Stimulated activated CD4-positive, alpha-beta T cell treated with anti-CD3 and anti-CD28 coated beads, Interleukin-4, amount 100 ng/mL, for 24 hours (primary cell): Measurements from ENCODE around the gene RNF213.
A peak's percentile ranks its signal among the peaks of the same experiment; 100 is the strongest.
"Not testable (repeated sequence)": the region's sequence is repeated elsewhere in the genome, so short reads cannot be mapped to it uniquely, and the experiment has no call there.

Experiments
- DNase-seq: peaks from one replicate; pipeline ENCODE4 v3.0.0-alpha.2; 2020

Gene RNF213

DNA sequence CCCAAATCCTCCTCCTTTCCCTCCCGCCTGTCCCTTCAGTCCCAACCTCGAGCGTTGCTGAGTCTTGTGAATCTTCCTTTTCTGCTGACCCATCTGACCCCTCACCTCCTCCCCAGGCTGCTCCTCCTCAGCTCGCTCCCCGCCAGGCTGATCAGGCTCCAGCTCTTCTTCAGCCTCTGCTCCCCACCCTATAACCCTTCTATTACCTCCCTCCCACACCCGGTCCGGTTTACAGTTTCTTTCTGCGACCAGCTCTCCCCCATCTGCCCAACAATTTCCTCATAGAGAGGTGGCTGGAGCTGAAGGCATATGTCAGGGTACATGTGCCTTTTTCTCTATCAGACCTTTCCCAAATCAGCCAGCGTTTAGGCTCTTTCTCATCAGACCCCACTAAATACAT lies 140.4 kb downstream of the RNF213 start:
- DNase-seq = not testable (repeated sequence)

DNA sequence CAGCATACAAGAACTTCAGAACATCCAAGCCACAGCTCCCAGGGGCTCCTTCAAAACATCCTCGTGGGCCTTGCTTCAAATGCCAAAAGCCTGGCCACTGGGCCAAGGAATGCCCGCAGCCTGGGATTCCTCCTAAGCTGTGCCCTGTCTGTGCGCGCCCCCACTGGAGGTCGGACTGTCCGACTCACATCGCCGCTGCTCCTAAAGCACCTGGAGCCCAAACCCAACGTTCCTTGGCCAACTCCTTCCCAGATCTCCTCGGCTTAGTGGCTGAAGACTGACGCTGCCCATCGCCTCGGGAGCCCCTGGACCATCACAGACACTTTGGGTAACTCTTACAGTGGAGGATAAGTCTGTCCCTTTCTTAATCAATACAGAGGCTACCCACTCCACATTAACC lies 141.4 kb downstream of the RNF213 start:
- DNase-seq = not testable (repeated sequence)

DNA sequence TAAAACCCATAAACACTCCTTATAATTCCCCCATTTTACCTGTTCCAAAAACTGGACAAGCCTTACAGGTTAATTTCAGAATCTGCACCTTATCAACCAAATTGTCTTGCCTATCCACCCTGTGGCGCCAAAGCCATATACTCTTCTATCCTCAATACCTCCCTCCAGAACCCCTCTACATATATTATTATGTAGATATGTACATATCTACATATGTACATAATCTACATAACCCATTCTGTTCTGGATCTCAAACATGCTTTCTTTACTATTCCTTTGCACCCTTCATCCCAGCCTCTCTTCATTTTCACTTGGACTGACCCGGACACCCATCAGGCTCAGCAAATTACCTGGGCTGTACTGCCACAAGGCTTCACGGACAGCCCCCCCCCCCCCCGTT lies 142.3 kb downstream of the RNF213 start:
- DNase-seq = no peak

DNA sequence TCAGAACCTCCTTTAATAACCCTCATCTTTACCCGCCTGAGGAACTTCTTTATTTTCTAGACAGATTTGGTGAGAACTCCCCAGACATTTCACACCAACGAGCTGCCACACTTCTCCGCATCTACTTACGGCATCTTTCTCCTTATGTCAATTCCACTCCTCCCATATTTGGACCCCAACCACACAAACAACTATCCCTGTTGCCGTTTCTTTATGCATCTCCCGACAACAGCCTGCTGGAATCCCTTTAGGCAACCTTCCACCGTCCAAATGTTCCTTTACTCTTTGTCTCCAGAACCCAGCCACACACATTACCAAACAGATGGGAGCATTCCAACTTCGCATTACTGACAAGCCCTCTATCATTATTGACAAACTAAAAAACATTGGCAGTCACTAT lies 145.5 kb downstream of the RNF213 start:
- no peak for DNase-seq

DNA sequence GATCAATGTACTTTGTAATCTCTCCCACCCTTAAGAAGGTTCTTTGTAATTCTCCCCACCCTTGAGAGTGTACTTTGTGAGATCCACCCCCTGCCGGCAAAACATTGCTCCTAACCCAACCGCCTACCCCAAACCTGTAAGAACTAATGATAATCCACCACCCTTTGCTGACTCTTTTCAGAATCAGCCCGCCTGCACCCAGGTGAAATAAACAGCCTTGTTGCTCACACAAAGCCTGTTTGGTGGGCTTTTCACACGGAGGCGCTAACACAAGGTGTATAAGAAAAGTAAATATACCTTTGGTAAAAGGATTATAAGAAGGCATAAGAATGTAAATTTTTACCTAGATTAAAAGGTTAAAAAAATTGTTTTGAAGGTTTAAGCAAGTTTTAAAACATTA lies 147.3 kb downstream of the RNF213 start:
- DNase-seq = not testable (repeated sequence)

DNA sequence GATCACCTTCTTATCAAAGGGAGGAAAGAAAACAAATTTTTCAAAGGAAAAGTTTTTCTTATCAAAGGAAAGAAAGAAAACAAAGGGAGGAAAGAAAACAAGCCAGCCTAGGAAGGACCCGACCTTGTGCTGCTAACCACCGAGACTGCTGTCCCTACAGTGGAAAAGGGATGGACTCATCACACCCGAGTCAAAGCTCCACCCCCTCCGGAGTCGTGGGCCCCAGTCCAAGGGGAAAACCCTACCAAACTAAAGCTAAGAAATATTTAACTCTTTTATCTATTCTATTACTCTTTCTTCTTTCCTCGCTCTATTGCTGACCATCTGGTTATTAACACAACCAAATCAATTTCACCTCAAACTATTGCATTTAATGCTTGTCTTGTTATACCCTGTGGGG lies 148.2 kb downstream of the RNF213 start:
- DNase-seq = no peak

DNA sequence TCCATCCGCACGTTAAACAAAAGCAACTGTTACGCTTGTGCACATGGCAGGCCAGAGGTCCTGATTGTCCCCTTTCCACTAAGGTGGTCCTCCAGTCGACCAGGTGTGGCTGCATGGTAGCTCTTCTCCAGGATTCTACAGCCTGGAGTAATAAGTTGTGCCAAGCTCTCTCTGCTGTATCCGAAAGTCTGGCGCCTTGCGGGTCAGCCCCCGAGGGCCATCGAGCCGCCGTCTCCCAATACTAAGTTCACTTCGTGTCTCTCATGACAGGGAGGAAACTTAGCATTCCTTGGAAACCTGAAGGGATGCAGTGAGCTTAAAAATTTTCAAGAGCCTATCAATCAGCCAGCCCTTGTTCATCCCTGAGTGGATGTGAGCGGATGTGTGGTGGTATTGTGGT lies 149.0 kb downstream of the RNF213 start:
- no peak for DNase-seq

DNA sequence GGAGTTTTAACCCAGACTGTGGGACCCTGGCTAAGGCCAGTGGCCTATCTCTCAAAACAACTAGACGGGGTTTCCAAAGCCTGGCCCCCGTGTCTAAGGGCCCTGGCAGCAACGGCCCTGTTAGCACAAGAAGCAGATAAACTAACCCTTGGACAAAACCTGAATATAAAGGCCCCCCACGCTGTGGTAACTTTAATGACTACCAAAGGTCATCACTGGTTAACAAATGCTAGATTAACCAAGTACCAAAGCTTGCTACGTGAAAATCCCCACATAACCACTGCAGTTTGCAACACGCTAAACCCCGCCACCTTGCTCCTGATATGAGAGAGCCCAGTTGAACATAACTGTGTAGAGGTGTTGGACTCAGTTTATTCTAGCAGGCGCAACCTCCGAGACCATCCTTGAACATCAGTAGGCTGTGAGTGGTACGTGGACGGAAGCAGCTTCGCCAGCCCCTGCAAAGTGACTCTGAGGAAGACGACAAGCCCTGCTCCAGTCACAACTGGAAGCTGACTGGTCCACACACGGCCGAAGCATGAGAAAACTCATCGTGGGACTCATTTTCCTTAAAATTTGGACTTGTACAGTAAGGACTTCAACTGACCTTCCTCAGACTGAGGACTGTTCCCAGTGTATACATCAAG lies 149.9 kb downstream of the RNF213 start:
- DNase-seq = not testable (repeated sequence)

DNA sequence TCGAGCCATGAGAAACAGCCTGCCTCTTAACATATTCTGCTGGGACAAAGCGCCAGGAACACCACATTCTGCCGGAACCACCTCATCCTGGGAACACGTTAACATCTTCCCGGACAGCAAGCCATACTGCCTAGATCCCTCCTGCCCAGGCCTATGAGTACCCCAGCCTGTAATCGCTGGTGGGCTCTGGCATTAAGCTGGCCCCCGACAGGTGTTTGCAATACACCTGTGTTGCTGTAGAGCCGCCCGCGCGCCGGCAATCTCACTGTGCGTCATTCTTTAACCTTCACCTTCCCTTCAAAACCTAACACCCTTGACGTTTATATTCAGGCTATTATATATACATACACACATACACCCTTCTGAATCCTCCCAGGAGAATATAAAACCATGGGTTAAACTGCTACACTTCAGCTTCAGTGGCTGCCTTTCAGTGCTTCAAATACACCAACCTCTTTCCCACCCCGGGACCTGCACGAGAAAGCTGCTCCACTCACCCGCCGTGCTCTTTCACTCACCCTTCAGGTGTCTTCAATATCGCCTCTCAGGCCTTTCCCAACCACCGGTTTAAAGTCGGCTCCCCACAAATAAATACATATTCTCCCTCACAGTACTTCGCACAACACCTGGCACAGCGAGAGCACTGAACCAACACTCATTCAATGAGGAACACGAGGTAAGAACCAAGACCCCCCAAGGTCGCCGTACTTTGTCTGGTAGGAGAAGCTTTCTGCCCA lies 153.3 kb downstream of the RNF213 start:
- no peak for DNase-seq

DNA sequence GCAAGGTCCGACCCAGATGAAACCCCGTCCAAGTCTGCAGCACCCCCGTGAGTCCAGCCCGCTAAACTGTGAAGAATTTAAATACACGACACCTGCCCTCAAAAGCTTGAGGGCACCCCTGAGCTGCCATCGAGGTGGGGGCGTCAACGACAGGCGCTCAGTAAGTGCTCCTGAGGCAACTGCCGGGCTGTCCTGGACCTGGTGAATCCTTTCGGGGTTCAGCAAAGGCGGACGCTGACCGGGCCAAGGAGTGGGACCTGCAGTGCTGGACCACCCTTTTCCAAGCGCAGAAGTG lies 153.8 kb downstream of the RNF213 start:
- DNase-seq = no peak

DNA sequence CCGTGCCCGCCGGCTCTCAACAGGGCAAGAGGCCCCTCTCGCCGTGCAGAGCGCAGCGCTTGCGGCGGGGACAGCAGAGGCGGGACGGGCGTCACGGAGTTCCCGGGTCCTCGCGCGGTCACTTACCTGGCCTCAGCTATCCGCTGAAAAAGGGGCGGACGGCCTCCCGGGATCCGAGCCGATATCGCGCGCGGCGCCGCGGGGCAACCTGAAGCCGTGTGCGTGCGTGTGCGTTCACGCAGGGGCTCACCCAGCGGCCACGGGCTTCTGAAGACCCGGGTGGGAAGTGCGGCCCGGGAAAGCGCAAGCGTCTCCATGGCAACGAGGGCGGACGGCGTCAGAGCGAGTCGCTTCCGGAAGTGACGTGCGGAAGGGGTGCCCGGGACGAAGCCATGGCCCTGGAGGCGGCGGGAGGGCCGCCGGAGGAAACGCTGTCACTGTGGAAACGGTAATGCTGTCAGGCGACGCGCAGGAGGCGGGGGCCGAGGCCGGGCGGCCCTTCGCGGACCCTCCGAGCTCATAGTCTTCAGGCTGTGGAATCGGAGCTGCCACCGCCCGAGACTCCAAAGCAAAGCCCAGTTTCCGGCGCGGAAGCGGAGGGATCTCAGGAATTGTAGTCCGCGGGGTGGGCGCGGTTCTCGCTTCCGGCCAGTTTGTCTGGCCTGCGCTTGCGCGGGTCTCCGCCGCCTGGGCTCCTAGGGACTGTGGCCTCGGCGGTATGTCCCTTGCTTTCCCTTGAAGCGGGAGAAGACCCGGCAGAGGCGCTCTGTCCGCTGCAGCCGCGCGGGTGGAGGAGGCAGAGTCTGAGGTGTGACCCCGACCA lies 154.4 kb downstream of the RNF213 start, which contains the start of gene ENDOV:
Gene ENDOV (plus strand): TSS at position 365 of the 823 bp plus-strand sequence. CDS start 28 bp downstream, at position 393.
- DNase-seq = peak; percentile 94

DNA sequence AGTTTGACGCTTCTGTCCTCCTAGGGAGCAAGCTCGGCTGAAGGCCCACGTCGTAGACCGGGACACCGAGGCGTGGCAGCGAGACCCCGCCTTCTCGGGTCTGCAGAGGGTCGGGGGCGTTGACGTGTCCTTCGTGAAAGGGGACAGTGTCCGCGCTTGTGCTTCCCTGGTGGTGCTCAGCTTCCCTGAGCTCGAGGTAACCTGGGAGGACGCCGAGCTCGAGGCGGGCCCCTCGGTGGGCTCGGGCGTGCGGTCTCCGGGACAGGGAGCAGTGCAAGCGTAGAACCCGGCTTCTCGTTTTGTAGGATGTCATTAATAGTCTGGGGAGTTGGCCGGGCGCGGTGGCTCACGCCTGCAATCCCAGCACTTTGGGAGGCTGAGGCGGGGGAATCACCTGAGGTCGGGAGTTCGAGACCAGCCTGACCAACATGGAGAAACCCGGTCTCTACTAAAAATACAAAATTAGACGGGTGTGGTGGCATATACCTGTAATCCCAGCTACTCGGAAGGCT lies 155.0 kb downstream of the RNF213 start:
- DNase-seq = no peak

DNA sequence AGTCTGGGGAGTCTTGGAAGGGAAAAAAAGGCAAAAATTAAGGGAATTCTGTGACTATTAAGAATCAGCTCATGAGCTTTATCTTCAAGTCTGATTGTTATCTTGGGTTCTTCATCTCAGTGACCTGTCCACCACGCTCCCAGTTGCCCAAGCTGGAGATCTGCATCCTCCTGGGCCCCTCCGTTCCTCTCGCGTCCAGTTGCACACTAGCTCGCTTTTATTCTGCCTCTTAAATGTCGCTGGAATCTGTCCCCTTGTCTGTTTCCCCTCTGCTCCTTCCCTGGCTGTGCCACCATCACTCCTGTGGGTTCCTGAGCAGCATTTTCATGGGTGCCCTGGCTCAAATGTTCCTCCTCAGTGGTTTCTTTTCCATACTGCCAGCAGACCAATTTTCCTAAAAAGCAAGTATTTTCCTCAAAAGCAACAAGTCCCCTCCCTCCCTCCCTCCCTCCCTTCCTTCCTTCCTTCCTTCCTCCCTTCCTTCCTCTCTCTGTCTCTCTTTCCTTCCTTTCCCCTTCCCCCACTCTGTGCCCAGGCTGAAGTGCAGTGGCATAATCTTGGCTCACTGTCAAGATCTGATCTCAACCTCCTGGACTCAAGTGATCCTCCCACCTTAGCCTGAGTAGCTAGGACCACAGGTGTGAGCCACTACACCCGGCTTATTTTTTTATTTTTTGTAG lies 155.7 kb downstream of the RNF213 start:
- DNase-seq = no peak

DNA sequence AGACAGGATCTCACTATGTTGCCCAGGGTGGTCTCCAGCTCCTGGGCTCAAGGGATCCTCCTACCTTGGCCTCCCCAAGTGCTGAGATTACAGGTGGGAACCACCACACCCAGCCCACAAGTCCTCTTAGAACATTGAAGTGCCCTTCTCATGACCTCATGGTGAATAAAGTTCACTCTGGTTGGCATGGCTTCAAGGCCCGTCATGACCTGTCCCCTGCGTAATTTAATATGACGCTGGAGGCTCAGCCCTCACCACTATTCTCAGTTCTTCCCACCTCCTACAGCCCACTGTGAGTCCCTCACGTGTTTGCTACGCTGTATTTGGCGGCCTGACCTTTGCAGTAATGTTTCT lies 156.3 kb downstream of the RNF213 start:
- DNase-seq = no peak

DNA sequence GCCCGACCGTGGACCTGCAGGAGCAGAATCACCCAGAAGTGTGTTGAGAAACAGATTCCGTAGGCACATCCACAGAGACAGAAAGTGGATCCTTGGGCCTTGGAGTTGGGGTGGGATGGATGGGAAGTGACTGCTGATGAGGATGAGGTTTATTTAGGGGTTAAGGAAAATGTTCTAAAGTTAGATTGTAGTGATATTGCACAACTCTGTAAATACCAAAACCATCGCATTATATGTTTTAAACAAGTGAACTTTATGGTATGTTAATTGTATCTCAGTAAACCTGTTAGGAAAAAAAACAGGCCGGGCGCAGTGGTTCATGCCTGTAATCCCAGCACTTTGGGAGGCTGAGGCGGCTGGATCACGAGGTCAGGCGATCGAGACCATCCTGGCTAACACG lies 157.9 kb downstream of the RNF213 start:
- no peak for DNase-seq

DNA sequence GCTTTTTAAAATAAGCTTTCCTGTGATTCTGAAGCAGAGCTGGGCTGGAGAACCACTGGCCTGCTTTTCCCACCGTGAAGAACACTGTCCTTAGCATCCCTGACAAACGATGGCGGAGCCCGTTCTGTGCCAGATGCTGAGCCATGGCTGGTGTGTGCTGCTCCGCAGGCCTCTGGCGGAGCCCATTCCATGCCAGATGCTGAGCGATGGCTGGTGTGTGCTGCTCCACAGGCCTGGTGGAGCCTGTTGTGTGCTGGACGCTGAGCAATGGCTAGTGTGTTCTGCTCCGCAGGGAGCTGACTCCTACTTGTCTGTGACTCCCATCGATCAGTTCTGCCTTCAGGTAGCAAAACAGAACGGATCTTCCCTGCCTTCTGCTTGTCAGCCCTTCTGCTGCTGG lies 158.6 kb downstream of the RNF213 start:
- no peak for DNase-seq

DNA sequence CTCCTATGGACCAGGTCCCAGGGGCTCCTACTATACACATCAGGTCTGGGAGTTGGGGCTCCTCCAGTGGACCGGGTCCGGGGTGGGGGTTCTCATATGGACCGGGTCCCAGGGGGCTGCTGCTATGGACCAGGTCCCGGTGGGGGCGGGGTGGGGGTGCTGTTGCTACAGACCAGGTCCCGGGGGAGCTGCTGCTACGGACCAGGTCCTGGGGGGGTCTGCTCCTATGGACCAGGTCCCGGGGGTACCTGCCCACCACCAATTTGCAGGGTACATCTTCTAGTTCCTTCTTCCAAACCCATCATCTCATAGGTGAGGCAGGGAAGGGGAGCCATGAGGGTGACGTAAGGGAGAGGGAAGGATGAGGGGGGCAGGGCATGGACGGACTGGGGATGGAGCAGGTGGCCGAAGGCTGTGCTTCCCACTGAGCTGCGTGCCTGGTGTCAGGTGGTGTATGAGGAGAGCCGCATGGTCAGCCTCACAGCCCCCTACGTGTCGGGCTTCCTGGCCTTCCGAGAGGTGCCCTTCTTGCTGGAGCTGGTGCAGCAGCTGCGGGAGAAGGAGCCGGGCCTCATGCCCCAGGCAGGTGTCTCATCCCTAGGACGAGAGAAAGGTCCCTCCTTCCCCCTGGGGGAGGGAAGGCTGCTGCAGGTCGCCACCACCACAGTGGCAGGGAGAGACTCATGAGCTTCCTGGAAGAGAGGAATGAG lies 160.9 kb downstream of the RNF213 start:
- DNase-seq = no peak

DNA sequence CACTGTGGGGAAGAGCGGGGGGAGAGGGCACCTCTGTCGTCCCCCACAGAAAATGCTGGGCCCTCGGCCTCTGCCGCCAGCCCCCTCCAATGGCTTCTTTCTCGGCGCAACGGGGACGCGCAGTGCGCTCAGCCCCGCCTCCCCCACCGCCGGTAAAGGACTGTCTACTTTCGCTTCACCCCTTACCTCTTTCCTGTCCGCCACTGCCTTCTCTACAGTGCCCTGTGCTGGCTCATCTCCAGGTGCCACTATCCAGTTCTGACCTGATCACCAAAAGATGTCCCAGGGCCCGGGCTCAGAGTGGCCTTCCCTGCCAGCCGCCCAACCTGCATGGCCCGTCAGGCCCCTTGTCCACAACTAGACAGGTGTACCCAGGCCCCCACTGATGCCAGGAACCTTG lies 161.6 kb downstream of the RNF213 start:
- no peak for DNase-seq

DNA sequence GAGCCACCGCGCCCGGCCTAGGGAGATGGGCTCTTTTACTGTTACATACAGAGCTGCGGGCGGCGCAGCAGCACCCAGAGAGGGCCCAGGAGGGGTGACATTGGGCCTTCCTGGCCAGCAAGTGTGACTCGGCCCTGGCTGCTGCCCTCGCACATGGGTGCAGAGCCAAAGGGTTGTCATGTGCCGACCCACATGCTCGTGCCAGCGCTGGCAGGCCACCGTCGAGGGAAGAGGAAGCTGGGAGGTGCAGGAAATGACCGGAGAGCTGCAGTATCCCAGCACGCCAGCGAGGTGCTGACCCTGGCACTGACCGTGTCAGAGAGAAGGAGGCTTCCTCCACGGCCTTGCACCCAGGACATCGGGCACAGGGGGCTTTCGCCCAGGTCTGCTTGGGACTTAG lies 162.3 kb downstream of the RNF213 start:
- DNase-seq = no peak

DNA sequence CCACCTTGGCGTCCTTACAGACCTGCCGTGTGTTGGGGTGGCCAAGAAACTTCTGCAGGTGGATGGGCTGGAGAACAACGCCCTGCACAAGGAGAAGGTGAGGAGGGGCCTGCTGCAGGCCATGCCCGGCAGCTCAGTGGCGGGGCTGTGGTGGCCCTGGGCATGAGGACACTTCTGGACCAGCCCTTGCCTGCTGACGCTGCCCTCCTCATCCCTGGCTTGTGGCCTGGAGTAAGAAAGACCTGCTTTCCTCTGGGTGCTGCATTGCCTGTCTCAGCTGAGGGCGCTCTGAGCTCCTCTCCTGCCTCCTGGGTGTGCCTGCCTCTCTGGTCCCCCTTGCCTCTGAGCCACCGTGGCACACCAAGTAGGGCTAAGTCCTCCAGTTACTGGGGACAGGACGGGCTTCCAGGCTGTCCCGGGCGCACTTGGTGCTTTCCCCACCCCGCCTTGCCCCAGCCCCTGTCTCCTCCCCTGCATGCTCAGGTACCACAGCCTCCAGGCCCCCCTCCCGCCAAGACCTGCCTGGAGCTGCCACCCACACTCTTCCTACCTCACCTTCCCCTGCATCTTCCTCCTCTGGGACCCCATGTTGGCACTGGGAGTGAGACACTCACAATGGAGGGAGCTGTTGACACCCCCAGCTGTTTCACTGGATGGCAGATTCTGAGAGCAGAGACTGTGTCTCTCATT lies 163.0 kb downstream of the RNF213 start:
- DNase-seq = no peak

DNA sequence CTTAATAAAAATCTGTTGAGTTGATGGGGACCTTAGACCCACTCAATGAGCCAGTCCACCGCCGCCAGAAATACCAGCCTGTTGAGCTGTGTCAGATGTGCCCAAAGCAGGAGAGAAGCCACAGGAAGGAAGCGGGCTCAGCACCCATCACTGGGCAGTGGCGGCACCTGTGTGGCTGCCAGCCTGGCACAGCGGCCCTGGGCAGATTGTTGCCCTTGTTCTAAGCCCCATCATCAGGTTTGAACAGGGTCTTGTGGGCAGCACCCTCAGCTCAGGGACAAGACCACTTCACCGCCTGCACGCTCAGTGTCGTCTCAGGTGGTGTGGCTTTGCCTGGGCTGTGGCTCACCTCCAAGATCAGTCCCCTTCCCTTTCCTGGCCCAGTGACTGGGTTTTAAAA lies 163.6 kb downstream of the RNF213 start:
- no peak for DNase-seq
